CD4-positive, alpha-beta T cell treated with Interleukin-21 for 1 hour (primary cell): ENCODE measurements around the gene FUBP3.
"Not testable (repeated sequence)": the region's sequence is repeated elsewhere in the genome, so short reads cannot be mapped to it uniquely, and the experiment has no call there.

Source experiments
- DNase-seq: peaks from one replicate; pipeline ENCODE4 v3.0.0-alpha.2; 2020

FUBP3 gene

DNA sequence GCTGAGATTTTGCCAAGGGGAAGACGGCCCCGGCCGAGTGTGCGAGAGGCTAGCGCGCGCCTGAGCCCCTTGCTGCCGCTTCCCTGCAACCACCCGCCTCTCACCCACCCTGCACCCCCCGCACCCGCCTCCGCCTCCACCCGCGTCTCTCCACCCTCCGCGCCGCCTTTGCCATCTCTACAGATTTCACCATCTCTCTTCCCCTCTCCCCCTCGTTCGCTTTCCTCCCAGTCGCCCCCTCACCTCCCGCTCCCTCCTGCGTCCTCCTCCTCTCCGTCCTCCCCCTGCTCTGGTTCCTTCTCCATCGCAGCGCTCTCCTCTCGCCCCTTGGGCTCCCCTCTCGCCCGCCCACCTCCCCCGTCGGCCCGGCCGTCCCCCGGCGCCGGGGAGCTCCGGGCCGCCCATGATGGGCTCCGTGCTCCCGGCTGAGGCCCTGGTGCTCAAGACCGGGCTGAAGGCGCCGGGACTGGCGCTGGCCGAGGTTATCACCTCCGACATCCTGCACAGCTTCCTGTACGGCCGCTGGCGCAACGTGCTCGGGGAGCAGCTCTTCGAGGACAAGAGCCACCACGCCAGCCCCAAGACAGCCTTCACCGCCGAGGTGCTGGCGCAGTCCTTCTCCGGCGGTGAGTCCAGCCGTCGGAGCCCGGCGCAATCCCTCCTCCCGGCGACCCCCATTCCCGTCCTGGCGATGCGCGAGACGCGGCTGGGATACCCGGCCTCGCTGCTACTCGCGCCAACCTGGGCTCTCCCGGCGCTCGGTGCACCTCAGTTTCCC lies 85.1 kb downstream of the FUBP3 start, which contains the start of gene PRDM12:
PRDM12 (plus strand) TSS at position 344 of the 778 bp plus-strand sequence; CDS start at position 404, 60 bp downstream.
- no peak for DNase-seq

DNA sequence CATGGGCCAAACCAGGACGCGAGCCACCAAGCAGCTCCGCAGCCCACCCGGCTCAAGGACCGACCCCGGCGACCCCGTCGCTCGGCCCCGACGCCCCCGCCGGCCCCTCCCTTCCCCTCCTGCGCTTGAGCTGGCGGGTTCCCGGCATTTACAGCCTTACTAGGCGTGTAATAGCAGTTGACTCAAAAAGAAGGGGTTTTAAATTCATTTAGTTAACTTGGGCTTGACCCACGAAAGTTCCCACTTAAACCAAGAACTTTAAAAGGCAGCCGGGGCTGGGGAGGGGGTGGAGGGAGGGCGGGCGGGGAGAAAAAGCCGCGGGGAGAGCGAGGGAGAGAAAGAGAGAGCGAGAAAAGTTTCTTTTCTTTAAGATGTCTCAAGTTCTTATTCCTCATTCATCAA lies 85.7 kb downstream of the FUBP3 start:
- no peak for DNase-seq

DNA sequence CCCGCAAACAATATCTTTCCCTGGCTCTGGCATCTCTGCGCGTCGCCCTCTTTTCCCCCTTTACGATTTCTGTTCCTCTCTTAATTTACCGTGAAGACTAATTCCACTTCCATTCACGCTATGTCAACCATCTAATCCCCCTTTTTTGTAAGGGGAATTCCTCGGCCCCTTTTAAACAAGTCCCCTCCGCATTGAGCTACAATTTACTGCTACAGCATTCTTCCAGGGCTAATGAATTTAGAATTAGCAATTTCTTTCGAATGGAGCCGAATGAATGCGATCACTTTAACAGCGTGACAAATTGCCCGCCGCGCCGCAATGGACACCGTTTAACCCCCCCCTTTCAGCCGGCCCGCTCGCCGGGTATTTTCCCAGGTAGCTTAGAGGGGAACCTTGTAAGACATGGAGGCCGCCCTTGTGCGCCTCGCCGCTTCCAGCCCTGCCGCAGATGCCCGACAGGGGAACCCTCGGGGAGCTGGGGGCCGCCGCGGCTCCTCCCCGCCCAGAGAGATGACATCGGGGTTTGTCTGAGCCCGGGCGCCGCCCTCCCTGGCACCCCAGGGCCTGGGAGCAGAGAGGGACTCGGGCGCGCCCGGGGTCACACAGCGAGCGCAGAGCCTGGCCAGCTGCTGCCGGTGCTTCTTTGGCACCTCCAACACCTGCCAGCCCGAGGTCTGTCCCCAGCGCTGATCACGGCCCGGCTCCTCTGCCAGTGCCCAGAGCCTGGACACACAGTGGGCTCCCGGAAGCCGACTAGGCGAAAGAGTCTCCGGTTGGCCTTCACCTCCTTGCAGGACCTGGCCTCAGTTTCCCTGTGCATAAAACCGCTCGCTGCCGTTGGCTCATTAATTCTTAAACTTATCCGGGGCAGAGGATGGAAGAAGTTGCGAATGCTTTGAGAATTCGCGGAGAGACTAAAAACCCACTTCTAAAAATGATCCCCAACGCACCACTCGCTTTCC lies 86.3 kb downstream of the FUBP3 start:
- no peak for DNase-seq

DNA sequence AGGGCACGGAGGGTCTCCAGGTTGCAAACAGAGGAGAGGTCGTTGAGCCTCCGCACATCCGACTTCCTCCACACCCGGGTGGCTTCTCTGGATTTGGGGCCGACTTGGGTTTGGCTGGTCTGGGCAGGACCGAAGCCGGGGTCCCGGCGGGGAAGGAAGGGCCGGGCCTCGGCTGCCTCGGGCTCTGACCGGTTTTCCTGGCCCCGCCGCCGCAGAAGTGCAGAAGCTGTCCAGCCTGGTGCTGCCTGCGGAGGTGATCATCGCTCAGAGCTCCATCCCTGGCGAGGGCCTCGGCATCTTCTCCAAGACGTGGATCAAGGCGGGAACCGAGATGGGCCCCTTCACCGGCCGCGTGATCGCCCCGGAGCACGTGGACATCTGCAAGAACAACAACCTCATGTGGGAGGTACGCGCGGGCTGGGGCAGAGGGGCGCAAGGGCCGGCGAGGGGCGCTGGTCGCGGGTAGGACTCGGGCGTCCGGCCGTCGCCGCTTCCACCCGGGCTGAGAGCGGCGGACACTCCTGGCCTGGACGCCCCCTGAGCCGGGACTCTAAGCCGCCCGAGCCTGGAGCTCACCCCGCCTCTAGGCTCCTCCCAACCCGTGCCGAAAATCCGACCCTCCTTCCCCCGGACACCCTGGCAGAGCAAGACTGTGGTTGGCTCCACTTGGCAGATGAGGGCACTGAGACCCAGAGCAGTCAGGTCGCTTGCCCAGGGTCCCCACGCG lies 87.2 kb downstream of the FUBP3 start:
- no peak for DNase-seq

GRCh38 chr9:130667120-130667435 lies 87.7 kb downstream of the FUBP3 start:
- DNase-seq: no peak

DNA sequence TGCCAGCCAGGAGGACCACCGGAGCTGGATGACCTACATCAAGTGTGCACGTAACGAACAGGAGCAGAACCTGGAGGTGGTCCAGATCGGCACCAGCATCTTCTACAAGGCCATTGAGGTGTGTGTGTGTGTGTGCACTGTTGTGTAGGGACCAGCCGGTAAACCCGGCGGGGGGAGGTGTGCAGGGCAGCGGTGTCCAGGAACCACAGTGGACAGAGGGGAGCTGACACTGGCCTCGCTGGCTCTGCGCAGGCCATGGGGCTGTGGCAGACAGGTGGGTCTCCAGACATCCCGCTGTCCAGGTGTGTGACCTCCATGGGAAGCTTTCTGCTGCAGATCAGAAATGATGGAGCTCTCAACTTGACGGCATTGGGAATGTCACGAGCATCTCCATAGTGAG lies 88.8 kb downstream of the FUBP3 start:
- no peak for DNase-seq

DNA sequence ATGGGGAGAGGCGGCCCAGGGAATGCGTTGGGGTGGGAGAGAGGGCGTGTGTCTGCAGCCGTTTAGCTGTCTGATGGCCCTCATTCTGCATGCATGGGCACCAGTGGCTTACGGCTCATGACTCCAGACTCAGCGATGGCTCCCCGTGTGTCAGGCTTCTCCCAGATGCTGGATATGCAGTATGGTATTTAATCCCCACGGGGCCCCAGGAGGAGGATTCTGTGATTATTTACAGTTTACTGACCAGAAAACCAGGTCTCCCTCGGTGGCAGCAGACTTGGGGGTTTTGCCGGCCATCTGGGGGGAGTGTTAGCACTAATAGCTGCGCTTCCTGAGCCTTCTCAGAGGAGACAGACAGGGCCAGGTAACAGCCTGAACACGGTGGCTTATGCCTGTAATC lies 89.3 kb downstream of the FUBP3 start:
- no peak for DNase-seq

DNA sequence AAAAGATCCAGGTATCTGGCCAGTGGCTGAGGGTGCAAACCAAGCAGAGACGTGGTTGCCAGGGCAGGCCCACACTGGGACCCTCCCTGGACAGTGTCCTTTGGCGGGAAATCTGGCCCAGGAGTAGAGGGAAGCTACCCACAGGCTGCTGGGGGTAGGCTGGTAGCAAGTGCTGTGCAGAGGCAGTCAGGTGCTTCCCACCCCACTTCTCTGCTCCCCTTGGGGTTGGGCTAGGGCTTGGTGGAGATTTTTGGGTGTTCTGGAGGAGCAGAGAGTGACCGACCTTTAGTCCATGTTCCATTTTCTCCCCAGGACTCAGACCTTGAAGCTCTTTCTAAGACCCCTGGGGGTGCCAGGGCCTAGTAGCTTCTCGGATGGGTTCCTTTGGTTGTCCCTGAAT lies 90.6 kb downstream of the FUBP3 start:
- no peak for DNase-seq

- DNase-seq: no peak
Measured at GRCh38 chr9:130670644-130671043, 91.3 kb downstream of the FUBP3 start.

DNA sequence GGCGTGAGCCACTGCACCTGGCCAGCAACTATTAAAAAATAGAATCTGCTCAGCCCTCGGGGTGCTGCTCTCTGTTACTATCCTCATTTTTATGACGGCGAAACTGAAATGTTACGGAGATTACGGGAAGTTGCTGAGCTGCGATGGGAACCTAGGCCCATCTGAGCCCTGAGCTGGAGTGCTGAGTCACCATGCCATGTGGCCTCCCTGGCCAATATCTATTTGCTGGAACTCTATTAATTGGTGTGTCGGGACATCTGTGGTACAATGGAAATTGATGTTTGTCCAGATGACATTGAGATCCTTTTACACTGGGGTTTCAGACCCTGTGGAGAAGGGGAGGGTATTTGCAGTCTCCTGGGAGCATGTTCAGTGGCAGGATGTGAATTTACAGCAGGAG lies 93.1 kb downstream of the FUBP3 start:
- no peak for DNase-seq

- DNase-seq: no peak
Measured at GRCh38 chr9:130672933-130673615, 93.7 kb downstream of the FUBP3 start.

- no peak for DNase-seq
Measured at GRCh38 chr9:130675396-130675795, 96.0 kb downstream of the FUBP3 start.

DNA sequence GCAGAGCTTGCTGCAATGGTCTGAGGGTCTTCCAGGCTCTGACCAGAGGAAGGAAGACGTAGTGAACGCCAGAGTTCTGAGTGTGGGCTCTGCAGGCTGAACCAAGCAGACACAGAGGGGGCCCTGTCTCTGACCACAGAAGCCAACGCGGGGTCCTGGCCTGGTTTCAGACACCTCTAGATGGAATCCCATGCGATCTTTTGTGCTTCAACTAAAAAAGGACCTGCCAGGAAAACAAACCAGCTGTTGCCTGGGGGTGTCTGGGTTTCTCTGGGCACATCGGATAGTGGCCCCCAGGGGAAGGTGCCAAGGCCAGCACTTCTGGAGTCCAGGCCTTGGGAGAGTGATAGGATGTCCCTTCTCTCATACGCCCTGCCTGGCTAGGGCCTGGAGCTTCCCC lies 97.9 kb downstream of the FUBP3 start:
- no peak for DNase-seq

- peak; percentile 56 for DNase-seq
Measured at GRCh38 chr9:130680836-130681768, 101.7 kb downstream of the FUBP3 start.

- peak; percentile 12 for DNase-seq
Measured at GRCh38 chr9:130681769-130682420, 102.5 kb downstream of the FUBP3 start.

- peak; percentile 56 for DNase-seq
Measured at GRCh38 chr9:130682421-130683121, 103.2 kb downstream of the FUBP3 start.

DNA sequence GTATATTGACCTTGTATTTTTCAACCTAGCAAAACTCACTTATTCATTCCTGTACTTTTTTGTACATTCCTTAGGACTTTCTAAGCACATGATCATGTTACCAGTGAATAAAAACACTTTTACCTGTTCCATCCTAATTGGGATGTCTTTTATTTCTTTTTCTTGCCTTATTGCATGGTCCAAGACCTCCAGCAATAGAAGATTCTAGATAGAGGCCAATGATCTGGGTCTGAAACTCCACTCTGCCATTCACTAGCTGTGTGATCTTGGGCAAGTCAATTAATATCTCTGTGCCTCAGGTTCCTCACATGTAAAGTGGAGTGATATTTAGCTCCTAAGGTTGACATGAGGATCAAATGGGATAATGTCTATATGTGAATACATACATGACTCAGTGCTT lies 105.7 kb downstream of the FUBP3 start:
- DNase-seq: no peak

DNA sequence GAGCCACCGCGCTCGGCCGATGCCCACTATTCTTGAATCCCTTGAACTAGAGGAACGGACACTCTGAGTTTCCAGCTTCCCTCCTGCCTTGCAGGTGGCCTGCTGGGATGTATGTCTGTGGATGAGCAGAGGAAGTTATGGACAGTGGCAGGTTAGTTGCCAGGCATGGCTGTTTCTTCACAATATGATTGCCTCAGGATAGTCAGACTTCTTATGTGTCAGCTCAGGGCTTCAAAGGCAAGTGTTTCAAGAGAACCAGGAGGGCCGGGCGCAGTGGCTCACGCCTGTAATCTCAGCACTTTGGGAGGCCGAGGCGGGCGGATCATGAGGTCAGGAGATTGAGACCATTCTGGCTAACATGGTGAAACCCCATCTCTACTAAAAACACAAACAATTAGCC lies 106.6 kb downstream of the FUBP3 start:
- not testable (repeated sequence) for DNase-seq

DNA sequence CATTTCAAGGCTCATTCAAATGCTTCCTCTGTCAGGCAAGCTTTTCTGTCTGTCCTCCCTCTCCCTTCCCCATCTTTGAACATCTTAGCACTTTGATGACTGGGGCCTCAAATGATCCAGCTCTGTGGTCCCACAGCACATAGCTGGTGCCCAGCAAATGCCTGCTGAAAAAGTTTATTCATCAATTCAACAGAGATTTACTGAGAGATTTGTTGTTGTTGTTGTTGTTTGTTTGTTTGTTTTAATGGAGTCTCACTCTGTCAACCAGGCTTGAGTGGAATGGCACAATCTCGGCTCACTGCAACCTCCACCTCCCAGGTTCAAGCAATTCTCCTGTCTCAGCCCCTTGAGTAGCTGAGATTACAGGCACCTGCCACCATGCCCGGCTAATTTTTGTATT lies 108.2 kb downstream of the FUBP3 start:
- DNase-seq: no peak
